Activated CD8-positive, alpha-beta T cell treated with anti-CD3 and anti-CD28 coated beads, Interleukin-2, amount 10 ng/mL, durations not matched to agents 7 days and 5 days (primary cell): ENCODE data around the gene RAD51B. TPM values are rescaled to one million over a fixed set of nuclear protein-coding genes. Genes with fewer than 3 reads are reported as not detected.

Experiments used
- ATAC-seq: fragments of 150-1000 bp; cut with Tn5 transposase; one replicate; pipeline ENCODE4 v1.10.0; 2021; ENCODE audit warnings: moderate library complexity
- CTCF ChIA-PET: fragments of 350-600 bp; sonication (Branson Sonifier 250); formaldehyde crosslinking; loops from one replicate; lab custom pipeline; 2021; ENCODE audit warnings: antibody characterized with exemption; lab: Charles Lee
- POLR2A ChIA-PET: fragments of 350-600 bp; sonication (Branson Sonifier 250); formaldehyde crosslinking; loops from one replicate; lab custom pipeline; 2021; ENCODE audit warnings: antibody characterized with exemption; lab: Charles Lee
- DNase-seq: peaks from one replicate; pipeline ENCODE4 v3.0.0-alpha.2; 2020
- H3K27ac Mint-ChIP-seq: one replicate; pipeline ENCODE4 v1.8.0; 2021; ENCODE audit warnings: mild to moderate bottlenecking, mixed read lengths
- H3K27me3 Mint-ChIP-seq: one replicate; pipeline ENCODE4 v1.8.0; 2021; ENCODE audit warnings: low read depth, mixed read lengths
- H3K36me3 Mint-ChIP-seq: one replicate; pipeline ENCODE4 v1.8.0; 2021; ENCODE audit warnings: low read depth, mixed read lengths
- H3K4me1 Mint-ChIP-seq: one replicate; pipeline ENCODE4 v1.8.0; 2021; ENCODE audit warnings: low read depth, mixed read lengths
- H3K4me3 Mint-ChIP-seq: one replicate; pipeline ENCODE4 v1.8.0; 2021; ENCODE audit warnings: mild to moderate bottlenecking, mixed read lengths
- H3K9me3 Mint-ChIP-seq: one replicate; pipeline ENCODE4 v1.8.0; 2022; ENCODE audit warnings: mixed read lengths; ENCODE audit not compliant: insufficient read depth
- total RNA-seq, 2 experiments: library from RNA; stranded (reverse); gene quantifications; one replicate each; pipeline ENCODE4 v1.2.3, GENCODE V29; 2021

Gene RAD51B
- total RNA-seq, 2 experiments from 2014 or later, result 34.1 to 38.8 TPM

DNA sequence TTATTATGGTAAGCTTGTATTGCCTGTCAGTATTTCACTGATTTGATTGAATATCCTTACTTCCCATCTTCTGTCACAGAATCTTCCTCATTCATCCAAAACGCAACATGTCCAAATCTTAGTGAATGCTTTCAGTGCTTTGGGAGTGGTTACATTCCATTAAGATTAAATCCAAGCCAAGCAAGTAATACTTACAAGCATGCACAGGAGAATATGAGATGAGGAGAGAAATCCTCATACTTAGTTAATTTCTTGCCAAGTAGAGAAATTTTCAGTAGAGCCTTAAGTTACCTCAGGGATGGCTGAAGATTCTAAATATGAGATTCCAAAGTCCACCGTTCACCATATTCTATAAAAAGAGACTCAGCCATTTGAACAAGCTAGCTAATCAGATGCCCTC is 316.0 kb downstream of the RAD51B start:
- Mint-ChIP-seq H3K4me1 (peaks cover 8% of the 10 kb centered on the region), H3K9me3 (no peaks in the 10 kb centered on the region), H3K4me3 (no peak overlapping the region), H3K27ac (no peak overlapping the region), H3K27me3 (no peaks in the 10 kb centered on the region), H3K36me3 (peaks cover 3% of the 10 kb centered on the region)
- ATAC-seq (no peak), DNase-seq (no peak)
- ChIA-PET CTCF (no interaction called here), POLR2A (interaction anchor here (0.6 kb wide), 1 partner anchor 894 kb away, joined by 5 read pairs; no protein-coding TSS in a partner anchor)

DNA sequence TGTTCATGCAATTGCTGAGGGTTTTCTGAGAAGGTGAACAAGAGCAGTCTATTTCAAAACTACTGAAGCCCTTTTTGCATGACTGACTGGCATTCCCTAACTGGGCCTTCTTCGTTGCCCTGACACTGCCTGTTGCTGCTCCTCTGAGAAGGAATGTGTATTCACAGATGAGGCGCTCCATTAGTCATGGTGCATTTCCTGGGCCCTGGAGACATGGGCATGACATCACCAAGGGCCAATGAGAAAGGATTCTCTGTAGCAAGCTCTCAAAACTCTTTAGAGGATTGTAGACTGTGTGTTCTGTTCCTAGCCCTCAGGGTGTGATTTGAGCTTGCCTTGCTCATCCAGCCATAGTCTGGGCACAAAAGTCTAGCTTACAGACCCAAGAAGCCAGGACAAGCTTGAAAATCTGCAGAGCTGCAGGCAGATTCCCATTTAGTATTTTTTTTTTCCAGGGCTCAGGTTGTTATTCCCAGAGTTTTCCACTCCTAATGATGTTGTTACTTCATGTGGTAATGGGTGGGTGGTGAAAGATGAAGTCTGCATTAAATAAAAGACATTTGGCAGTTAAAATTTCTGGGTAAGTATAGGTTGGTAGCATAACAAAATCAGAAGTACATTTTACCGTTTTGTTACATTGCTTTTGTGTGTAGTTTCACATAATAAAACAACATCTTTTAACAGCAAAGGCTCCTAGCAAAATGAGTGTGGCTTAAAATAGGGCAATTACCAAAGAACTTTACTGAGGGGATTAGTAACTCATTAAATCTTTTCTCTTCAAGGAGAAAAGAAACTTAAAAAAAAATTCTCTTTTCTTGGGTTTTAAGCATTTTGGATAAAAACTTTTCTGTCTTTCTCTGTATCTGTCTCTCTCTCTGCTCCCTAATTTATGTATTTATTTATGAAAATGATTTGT is 318.4 kb downstream of the RAD51B start:
- Mint-ChIP-seq H3K27ac (no peak overlapping the region), H3K4me3 (no peak overlapping the region)
- DNase-seq, result no peak

DNA sequence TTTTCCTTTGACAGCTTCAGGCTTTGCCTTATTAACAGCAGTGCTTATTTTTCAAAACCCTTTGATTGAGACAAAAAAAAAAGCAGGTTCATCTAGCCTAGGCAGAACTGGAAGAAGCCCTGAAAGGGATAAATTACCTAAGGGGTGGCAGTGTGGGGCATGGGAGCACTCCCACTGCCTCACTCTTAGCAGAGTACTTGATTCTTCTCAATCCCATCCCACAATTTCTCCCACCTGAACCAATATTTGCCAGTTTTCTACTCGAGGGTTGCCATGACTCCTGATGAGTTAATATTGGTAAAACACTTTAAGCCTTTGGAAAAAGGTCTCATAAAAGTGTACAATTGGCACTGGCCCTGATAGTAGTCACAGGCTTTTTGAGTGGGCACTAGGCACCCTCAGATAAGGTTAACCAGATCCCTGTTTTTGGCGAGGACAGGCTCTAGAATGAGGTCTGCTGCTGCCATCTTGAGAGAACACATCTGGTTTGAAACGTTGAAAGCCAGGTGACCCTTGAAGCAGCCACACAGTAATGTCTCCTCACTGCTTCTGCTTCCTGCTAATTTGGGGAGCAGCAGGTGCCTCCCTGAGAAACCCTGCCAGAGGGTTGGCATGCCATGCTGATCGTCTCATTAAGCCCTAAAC is 320.0 kb downstream of the RAD51B start:
- Mint-ChIP-seq H3K36me3 (peaks cover 3% of the 10 kb centered on the region), H3K4me3 (no peak overlapping the region), H3K9me3 (no peaks in the 10 kb centered on the region), H3K27me3 (no peaks in the 10 kb centered on the region), H3K4me1 (peaks cover 19% of the 10 kb centered on the region), H3K27ac (no peak overlapping the region)
- ChIA-PET CTCF (no interaction called here), POLR2A (no interaction called here)
- DNase-seq (no peak), ATAC-seq (no peak)

More for the DNA sequence above, 318.4 kb downstream of the RAD51B start:
- Mint-ChIP-seq H3K4me1 (peaks cover 8% of the 10 kb centered on the region), H3K27me3 (no peaks in the 10 kb centered on the region), H3K36me3 (peaks cover 3% of the 10 kb centered on the region), H3K9me3 (no peaks in the 10 kb centered on the region)
- ATAC-seq, result no peak
- ChIA-PET CTCF (no interaction called here), POLR2A (no interaction called here)

DNA sequence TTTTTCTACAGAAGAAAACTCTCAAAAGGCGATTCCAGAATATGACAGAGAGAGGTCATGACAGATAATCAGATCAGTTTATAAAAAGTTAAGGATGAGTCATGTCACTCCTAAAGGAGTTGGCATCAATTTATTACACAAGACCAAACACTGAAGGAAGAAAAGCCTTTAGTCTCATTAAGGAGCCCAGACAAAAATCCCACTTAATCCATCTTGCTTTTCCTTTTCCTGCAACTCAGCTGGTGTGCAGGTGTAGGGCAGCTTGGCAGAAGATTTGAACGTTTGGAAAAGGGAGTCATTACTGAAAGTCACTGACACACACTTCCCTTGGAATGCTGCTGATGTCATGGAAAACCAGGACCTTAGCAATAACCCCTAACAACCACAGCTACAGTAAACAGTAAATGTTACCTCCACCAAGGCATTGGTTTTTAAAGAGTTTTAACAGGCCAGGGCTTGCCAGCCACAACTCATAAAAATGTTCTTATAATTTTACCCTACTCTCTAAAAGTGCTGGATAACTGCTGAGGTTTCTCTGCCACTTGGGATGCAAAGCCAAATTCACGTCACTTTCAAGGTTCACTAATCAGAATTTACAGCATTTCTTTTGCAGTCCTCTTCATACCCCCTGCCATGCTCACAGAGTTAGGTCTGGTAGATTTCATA is 320.6 kb downstream of the RAD51B start:
- ATAC-seq, result no peak
- H3K4me3 Mint-ChIP-seq, result no peak overlapping the region

DNA sequence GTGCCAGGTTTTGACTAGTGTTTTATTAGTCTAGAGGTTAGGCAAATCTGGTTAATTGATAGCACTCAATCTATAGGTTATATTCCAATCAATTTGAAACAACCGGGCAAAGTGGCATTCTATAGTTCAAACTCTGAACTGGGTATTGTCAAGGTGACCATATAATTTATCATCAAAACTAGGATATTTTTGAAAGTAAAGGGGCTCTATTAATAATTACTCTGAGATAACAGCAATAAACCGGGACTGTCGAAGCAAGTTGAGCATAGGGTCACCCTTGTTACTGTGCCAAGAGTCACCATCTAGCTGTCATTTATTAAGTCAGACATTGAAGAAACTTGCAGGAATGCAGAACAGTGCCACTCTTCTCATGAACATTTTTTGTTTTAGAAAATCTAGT is 321.2 kb downstream of the RAD51B start:
- ChIA-PET POLR2A (no interaction called here), CTCF (no interaction called here)
- Mint-ChIP-seq H3K9me3 (no peaks in the 10 kb centered on the region), H3K4me3 (no peak overlapping the region), H3K36me3 (no peaks in the 10 kb centered on the region), H3K27ac (no peak overlapping the region), H3K4me1 (peaks cover 17% of the 10 kb centered on the region), H3K27me3 (no peaks in the 10 kb centered on the region)
- no peak for ATAC-seq
- no peak for DNase-seq

More for the DNA sequence above, 320.6 kb downstream of the RAD51B start:
- H3K27me3 Mint-ChIP-seq, result no peaks in the 10 kb centered on the region
- peaks cover 3% of the 10 kb centered on the region for H3K36me3 Mint-ChIP-seq
- CTCF ChIA-PET, result no interaction called here
- no peak for DNase-seq
- POLR2A ChIA-PET, result no interaction called here
- peaks cover 17% of the 10 kb centered on the region for H3K4me1 Mint-ChIP-seq
- H3K27ac Mint-ChIP-seq, result no peak overlapping the region
- no peaks in the 10 kb centered on the region for H3K9me3 Mint-ChIP-seq

DNA sequence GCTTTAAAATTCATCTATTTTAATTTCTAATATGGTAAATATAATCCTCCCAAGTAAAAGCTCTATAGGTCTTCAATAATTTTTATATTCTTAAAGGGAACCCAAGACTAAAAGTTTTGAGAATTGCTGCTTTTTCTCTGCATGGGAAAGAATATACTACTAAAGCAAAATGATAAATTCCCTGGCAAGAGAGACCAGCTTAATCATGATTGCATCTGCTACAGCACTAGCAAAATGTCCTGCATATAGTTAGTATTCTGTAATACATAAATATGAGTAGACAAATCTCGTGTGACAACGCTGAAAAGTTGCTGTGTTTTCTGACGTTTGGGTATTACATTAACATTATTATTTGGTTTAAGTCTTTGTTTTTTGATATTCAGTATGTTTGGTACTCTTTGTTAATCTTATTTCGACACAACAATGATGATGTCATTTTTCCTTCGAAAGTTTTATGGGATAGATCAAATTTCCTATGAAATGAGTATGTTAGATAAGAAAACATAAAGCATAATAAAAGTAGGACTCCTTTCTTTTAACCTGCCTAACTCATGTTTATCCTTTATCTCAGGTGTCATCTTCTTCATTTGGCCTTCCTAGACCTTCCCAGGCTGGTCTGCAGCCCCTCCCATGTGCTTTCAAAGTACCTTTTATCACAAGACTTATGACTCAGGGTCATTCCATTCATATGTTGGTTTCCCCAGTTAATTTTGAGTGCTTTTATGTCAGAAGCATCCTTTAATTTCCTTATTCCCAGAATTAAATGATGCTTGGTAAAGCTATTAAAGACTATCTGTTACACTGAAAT is 321.9 kb downstream of the RAD51B start:
- Mint-ChIP-seq H3K27ac (no peak overlapping the region), H3K9me3 (no peaks in the 10 kb centered on the region), H3K4me1 (peaks cover 17% of the 10 kb centered on the region), H3K27me3 (no peaks in the 10 kb centered on the region), H3K36me3 (no peaks in the 10 kb centered on the region), H3K4me3 (no peak overlapping the region)
- DNase-seq (no peak), ATAC-seq (no peak)
- POLR2A ChIA-PET, result no interaction called here
- CTCF ChIA-PET, result no interaction called here

DNA sequence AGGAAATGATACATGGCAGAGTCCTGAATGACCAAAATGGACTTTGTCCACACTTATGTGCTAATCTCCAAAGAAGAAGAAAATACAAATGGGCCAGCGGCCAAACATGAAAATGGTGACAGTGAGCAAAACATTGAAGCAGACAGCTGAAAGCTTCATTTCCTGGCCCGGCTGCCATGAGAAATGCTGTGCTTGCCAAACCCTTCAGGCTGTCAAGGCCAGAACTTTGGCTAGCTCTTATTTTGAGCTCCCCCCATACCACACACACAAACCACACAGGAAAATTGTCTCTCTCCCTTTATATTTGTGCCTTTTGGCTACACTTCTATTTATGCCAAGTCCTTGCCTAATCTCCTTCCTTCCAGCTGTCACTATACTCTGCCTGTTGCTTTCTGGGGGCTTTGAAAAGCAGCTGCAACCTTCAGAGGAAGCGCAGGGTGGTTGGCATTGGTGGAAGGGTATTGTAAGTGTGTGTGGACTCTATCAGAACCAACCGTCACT is 323.8 kb downstream of the RAD51B start:
- Mint-ChIP-seq H3K27me3 (no peaks in the 10 kb centered on the region), H3K36me3 (peaks cover 2% of the 10 kb centered on the region), H3K4me3 (no peak overlapping the region), H3K27ac (no peak overlapping the region), H3K4me1 (peaks cover 11% of the 10 kb centered on the region), H3K9me3 (peaks cover 3% of the 10 kb centered on the region)
- DNase-seq, result no peak
- no peak for ATAC-seq
- POLR2A ChIA-PET, result no interaction called here
- CTCF ChIA-PET, result no interaction called here

DNA sequence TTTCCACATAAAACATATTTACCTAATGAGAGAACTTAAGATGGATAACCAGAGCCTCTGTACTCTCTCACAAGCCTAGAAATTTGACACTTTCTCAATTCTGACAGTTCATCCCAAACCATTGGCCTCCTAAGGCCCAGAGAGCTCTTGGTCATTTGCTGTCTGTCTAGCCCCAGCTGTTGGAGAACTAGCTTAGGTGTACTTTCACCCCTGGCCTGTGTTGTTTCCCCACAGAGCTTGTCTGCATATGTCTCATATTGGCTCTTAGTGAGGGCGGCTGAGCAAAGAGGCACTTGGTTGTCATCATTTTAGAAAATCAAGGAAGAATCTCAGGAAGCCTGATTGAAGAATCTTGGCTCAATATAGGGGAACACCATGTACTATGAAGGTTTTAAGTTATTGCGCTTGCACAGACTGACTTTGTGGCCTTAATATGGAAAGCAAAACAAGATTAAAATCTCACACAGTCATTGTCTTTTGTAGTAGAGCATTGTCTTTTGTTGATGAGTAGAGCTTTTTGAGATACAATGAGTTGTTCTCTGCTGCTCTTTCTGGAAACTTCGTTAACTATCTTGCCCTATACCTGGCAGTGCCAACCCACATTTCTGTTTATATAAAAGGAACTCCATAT is 324.6 kb downstream of the RAD51B start:
- Mint-ChIP-seq H3K4me3 (no peak overlapping the region), H3K27me3 (no peaks in the 10 kb centered on the region), H3K36me3 (peaks cover 2% of the 10 kb centered on the region), H3K9me3 (peaks cover 7% of the 10 kb centered on the region), H3K4me1 (peaks cover 11% of the 10 kb centered on the region), H3K27ac (no peak overlapping the region)
- CTCF ChIA-PET, result interaction anchor here (0.6 kb wide), 1 partner anchor 185 kb away, joined by 3 read pairs; no protein-coding TSS in a partner anchor
- ATAC-seq, result no peak
- POLR2A ChIA-PET, result no interaction called here
- no peak for DNase-seq

DNA sequence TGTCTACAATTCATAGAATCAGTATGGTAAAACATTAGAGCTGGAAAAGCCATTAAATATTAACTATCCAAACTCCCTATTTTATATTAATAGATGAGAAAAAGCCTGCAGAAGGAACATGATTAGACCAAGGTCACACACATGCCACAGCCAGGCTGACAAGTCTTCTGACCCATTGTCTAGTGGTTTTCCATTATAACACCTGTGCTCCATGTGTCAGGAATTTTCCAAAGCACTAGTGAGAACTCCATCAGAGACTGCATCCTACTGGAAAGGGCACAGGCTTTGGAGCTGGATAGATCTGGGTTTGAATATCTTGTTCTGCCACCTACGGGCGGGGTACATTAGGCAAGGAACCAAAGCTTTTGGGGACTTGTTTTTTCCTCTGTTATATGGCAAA is 325.5 kb downstream of the RAD51B start:
- Mint-ChIP-seq H3K27ac (no peak overlapping the region), H3K4me1 (peaks cover 11% of the 10 kb centered on the region), H3K36me3 (peaks cover 2% of the 10 kb centered on the region), H3K9me3 (peaks cover 7% of the 10 kb centered on the region), H3K27me3 (no peaks in the 10 kb centered on the region), H3K4me3 (no peak overlapping the region)
- ChIA-PET CTCF (no interaction called here), POLR2A (no interaction called here)
- DNase-seq (no peak), ATAC-seq (no peak)

DNA sequence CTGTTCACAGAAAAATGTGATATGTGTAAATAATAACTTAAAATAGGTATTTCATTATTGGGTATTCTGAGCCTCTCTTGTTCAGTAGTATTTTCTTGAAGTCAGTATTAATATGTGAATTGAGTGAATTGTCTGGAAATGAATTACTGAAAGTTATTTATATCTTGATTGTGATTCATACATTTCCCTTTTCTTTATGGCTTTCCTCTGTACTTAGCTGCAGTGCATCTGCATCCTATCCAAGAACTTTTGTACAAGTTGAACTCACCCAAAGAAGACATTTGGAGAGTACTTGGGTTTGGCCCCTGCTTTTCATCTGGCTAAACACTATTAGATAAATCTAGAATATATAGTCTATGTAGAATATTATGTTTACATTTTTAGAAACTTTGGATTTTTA is 326.0 kb downstream of the RAD51B start:
- no peak overlapping the region for H3K27ac Mint-ChIP-seq
- DNase-seq, result no peak
- POLR2A ChIA-PET, result no interaction called here
- no peak overlapping the region for H3K4me3 Mint-ChIP-seq
- H3K4me1 Mint-ChIP-seq, result peaks cover 11% of the 10 kb centered on the region
- peaks cover 2% of the 10 kb centered on the region for H3K36me3 Mint-ChIP-seq
- no peaks in the 10 kb centered on the region for H3K27me3 Mint-ChIP-seq
- CTCF ChIA-PET, result no interaction called here
- ATAC-seq, result no peak
- peaks cover 10% of the 10 kb centered on the region for H3K9me3 Mint-ChIP-seq

DNA sequence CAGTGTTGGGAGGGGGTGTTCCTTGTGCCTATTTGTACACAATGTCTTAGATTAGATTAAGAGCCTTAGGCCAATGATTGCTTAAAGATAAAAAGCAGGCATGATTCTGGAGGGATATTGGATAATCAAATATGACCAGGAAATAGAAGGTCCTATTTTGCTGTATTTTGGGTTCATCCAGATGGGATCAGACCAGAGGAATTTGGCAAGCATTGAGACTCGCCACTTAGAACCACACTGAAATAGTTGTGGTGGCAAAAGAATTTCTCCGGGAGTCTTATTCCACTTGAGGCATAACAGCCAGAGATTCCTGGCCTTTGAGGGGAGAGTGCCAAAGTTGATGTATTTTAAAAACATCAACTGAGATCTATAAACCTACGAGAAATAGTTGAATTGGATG is 327.2 kb downstream of the RAD51B start:
- no peak for DNase-seq
- Mint-ChIP-seq H3K27ac (no peak overlapping the region), H3K36me3 (peaks cover 2% of the 10 kb centered on the region), H3K9me3 (peaks cover 20% of the 10 kb centered on the region), H3K27me3 (no peaks in the 10 kb centered on the region), H3K4me1 (peaks cover 11% of the 10 kb centered on the region), H3K4me3 (no peak overlapping the region)
- ChIA-PET CTCF (no interaction called here), POLR2A (no interaction called here)
- ATAC-seq, result no peak
